T-cell (primary cell): ENCODE results near the gene ANXA10. TPM values are rescaled to one million over a fixed set of nuclear protein-coding genes. Genes with fewer than 3 reads are reported as not detected.
A peak's percentile ranks its signal among the peaks of the same experiment; 100 is the strongest.

Source experiments
- ATAC-seq, 4 experiments: fragments of 200-7000 bp in 3 of 4; fragments of 150-1000 bp in 1 of 4; cut with Tn5 transposase; replicated peaks in 1 of 4; 1 replicate in 3 of 4; 2 replicates in 1 of 4; pipeline ENCODE4 v1.10.0; 2021; ENCODE audit warnings: moderate library complexity in 3 of 4, mild to moderate bottlenecking in 2 of 4, moderate number of reproducible peaks in 1 of 4
- CTCF ChIA-PET, 2 donors: fragments of 300-600 bp; sonication (Branson Sonifier 250); formaldehyde crosslinking; loops; one replicate each; lab custom pipeline; 2022; ENCODE audit warnings: antibody characterized with exemption in 2 of 2; lab: Charles Lee
- POLR2A ChIA-PET, 2 donors: fragments of 300-600 bp; sonication (Branson Sonifier 250); formaldehyde crosslinking; loops; one replicate each; lab custom pipeline; 2022; ENCODE audit warnings: antibody characterized with exemption in 2 of 2; lab: Charles Lee
- DNase-seq, 35 experiments: peaks; one replicate each; pipeline versions ENCODE4 v3.0.0 to v3.0.0-alpha.2; 2013 to 2023
- H3K27ac ChIP-seq: one replicate; pipeline ENCODE4 v1.5.1; 2013; ENCODE audit warnings: low read length
- H3K27me3 ChIP-seq, 2 experiments: replicated peaks in 1 of 2; 1 replicate in 1 of 2; 2 replicates in 1 of 2; pipeline versions ENCODE4 v1.6.1 to v1.7.0; 2013; ENCODE audit warnings: low read length in 1 of 2, mixed read lengths in 1 of 2; ENCODE audit not compliant: control insufficient read depth in 2 of 2, insufficient read depth in 2 of 2; ENCODE audit errors: extremely low read depth in 1 of 2
- H3K36me3 ChIP-seq, 2 donors: 1 replicate in 1 of 2; 2 replicates in 1 of 2; pipeline versions ENCODE4 v1.6.1 to v1.7.0; 2013; ENCODE audit warnings: low read length in 1 of 2; ENCODE audit not compliant: control insufficient read depth in 2 of 2, insufficient read depth in 1 of 2; ENCODE audit errors: extremely low read depth in 1 of 2
- H3K4me1 ChIP-seq, 2 experiments: 1 replicate in 1 of 2; 2 replicates in 1 of 2; pipeline versions ENCODE4 v1.6.1 to v1.7.0; 2013; ENCODE audit warnings: low read length in 2 of 2, mixed read lengths in 1 of 2; ENCODE audit not compliant: insufficient read depth in 2 of 2, control insufficient read depth in 1 of 2; ENCODE audit errors: extremely low read depth in 1 of 2
- H3K4me3 ChIP-seq, 2 donors: 1 replicate in 1 of 2; 2 replicates in 1 of 2; pipeline versions ENCODE4 v1.5.1 to v1.7.0; 2013; ENCODE audit warnings: mild to moderate bottlenecking in 2 of 2, low read length in 1 of 2, moderate library complexity in 1 of 2; ENCODE audit not compliant: control insufficient read depth in 1 of 2; ENCODE audit errors: extremely low read depth in 1 of 2
- H3K9me3 ChIP-seq: 2 replicates; pipeline ENCODE4 v1.7.0; 2013
- H3K27ac Mint-ChIP-seq, 2 donors: one replicate each; pipeline ENCODE4 v1.8.0; 2020 to 2021; ENCODE audit warnings: mild to moderate bottlenecking in 2 of 2, mixed read lengths in 2 of 2
- H3K27me3 Mint-ChIP-seq, 2 donors: one replicate each; pipeline ENCODE4 v1.8.0; 2021 to 2022; ENCODE audit warnings: mixed read lengths in 2 of 2
- H3K36me3 Mint-ChIP-seq: one replicate; pipeline ENCODE4 v1.8.0; 2021; ENCODE audit warnings: mixed read lengths
- H3K4me1 Mint-ChIP-seq, 3 donors: one replicate each; pipeline ENCODE4 v1.8.0; 2020 to 2022; ENCODE audit warnings: mixed read lengths in 3 of 3, mild to moderate bottlenecking in 1 of 3
- H3K4me3 Mint-ChIP-seq, 3 donors: one replicate each; pipeline ENCODE4 v1.8.0; 2020 to 2022; ENCODE audit warnings: mild to moderate bottlenecking in 3 of 3, mixed read lengths in 3 of 3, moderate library complexity in 3 of 3
- H3K9me3 Mint-ChIP-seq, 3 donors: one replicate each; pipeline ENCODE4 v1.8.0; 2020 to 2022; ENCODE audit warnings: mixed read lengths in 3 of 3
- WGBS: methylation state at CpG from one replicate; pipeline ENCODE4 v1.1.5; 2013; ENCODE audit warnings: missing lambda C conversion rate; ENCODE audit not compliant: insufficient coverage; 5-methylcytosine and 5-hydroxymethylcytosine counted together
- total RNA-seq, 35 experiments: library from RNA in 6 of 35; stranded (reverse) in 6 of 35; fragments of 120-200 nt in 1 of 35; gene quantifications; one replicate each; pipeline versions ENCODE4 v1.2.1 to v1.2.4 and lab custom pipeline; 2013 to 2026

ANXA10 gene
- total RNA-seq, 5 donors from 2014 or later (not counting 1 experiment from before 2014, with no cell fraction given), result not detected

- DNase-seq, result no peak
- Mint-ChIP-seq H3K36me3 (no peaks in the 10 kb centered on the region), H3K27ac (no peak overlapping the region), H3K4me1 (no peaks in the 10 kb centered on the region), H3K9me3 (no peaks in the 10 kb centered on the region), H3K27me3 (peaks cover 0 to 4% of the 10 kb centered on the region in 2 donors), H3K4me3 (no peak overlapping the region)
- 100% methylated on average over 1 of the region's 5 CpGs for WGBS
- Histone ChIP-seq H3K27ac (no peak overlapping the region), H3K36me3 (no peaks in the 10 kb centered on the region), H3K4me3 (no peak overlapping the region), H3K27me3 (no peaks in the 10 kb centered on the region), H3K4me1 (no peaks in the 10 kb centered on the region), H3K9me3 (no peaks in the 10 kb centered on the region)
- ChIA-PET POLR2A (no interaction called here), CTCF (no interaction called here)
- ATAC-seq, result no peak
Observed at GRCh38 chr4:168177546-168178149, 85.3 kb downstream of the ANXA10 start.

GRCh38 chr4:168183717-168184571 lies 91.6 kb downstream of the ANXA10 start:
- Histone ChIP-seq H3K36me3 (no peaks in the 10 kb centered on the region), H3K27me3 (no peaks in the 10 kb centered on the region), H3K27ac (no peak overlapping the region), H3K4me1 (no peaks in the 10 kb centered on the region), H3K9me3 (no peaks in the 10 kb centered on the region), H3K4me3 (no peak overlapping the region)
- Mint-ChIP-seq H3K4me3 (no peak overlapping the region), H3K4me1 (no peaks in the 10 kb centered on the region), H3K27ac (no peak overlapping the region), H3K36me3 (no peaks in the 10 kb centered on the region), H3K27me3 (peaks cover 0 to 4% of the 10 kb centered on the region in 2 donors), H3K9me3 (no peaks in the 10 kb centered on the region)
- WGBS, result 72% methylated on average over 2 of the region's 6 CpGs
- DNase-seq, result peak in 1 of 35 experiments; percentile 47
- ChIA-PET CTCF (interaction anchor here in 1 of 2 donors (0.6 kb wide), 1 partner anchor 760 kb away, joined by 6 read pairs; no protein-coding TSS in a partner anchor), POLR2A (no interaction called here)
- no peak for ATAC-seq

GRCh38 chr4:168188754-168189153 lies 96.4 kb downstream of the ANXA10 start:
- no peaks in the 10 kb centered on the region for H3K36me3 Mint-ChIP-seq
- POLR2A ChIA-PET, result no interaction called here

GRCh38 chr4:168197926-168198325 lies 105.6 kb downstream of the ANXA10 start:
- CTCF ChIA-PET, result no interaction called here
- no peaks in the 10 kb centered on the region for H3K36me3 ChIP-seq
- no peak for DNase-seq

More at GRCh38 chr4:168188754-168189153, 96.4 kb downstream of the ANXA10 start:
- CTCF ChIA-PET, result interaction anchor here in 1 of 2 donors (0.7 kb wide), 1 partner anchor 121 kb away, joined by 3 read pairs; no protein-coding TSS in a partner anchor
- H3K4me1 Mint-ChIP-seq, result no peaks in the 10 kb centered on the region
- H3K9me3 Mint-ChIP-seq, result no peaks in the 10 kb centered on the region
- DNase-seq (no peak), ATAC-seq (no peak)
- no peak overlapping the region for H3K27ac ChIP-seq
- no peaks in the 10 kb centered on the region for H3K36me3 ChIP-seq
- no CpG with 5 or more reads among the region's 1 CpG for WGBS
- no peaks in the 10 kb centered on the region for H3K27me3 Mint-ChIP-seq
- H3K27me3 ChIP-seq, result no peaks in the 10 kb centered on the region
- no peaks in the 10 kb centered on the region for H3K9me3 ChIP-seq
- H3K4me3 Mint-ChIP-seq, result no peak overlapping the region
- no peak overlapping the region for H3K27ac Mint-ChIP-seq
- no peak overlapping the region for H3K4me3 ChIP-seq
- no peaks in the 10 kb centered on the region for H3K4me1 ChIP-seq

GRCh38 chr4:168199260-168199957 lies 107.1 kb downstream of the ANXA10 start:
- no peak overlapping the region for H3K4me3 Mint-ChIP-seq
- 11% methylated on average over 1 of the region's 4 CpGs for WGBS
- H3K9me3 Mint-ChIP-seq, result peaks cover 12 to 19% (median 15%) of the 10 kb centered on the region in 3 donors
- DNase-seq, result no peak
- ChIA-PET POLR2A (no interaction called here), CTCF (interaction anchor here in 1 of 2 donors (0.6 kb wide), 1 partner anchor 1367 kb away, joined by 3 read pairs; no protein-coding TSS in a partner anchor)
- H3K27ac Mint-ChIP-seq, result no peak overlapping the region
- H3K27me3 Mint-ChIP-seq, result no peaks in the 10 kb centered on the region
- no peaks in the 10 kb centered on the region for H3K4me1 ChIP-seq
- H3K4me1 Mint-ChIP-seq, result no peaks in the 10 kb centered on the region
- no peaks in the 10 kb centered on the region for H3K9me3 ChIP-seq
- H3K36me3 ChIP-seq, result no peaks in the 10 kb centered on the region
- no peak overlapping the region for H3K4me3 ChIP-seq
- ATAC-seq, result no peak
- peaks cover 16% of the 10 kb centered on the region for H3K36me3 Mint-ChIP-seq
- no peak overlapping the region for H3K27ac ChIP-seq
- H3K27me3 ChIP-seq, result no peaks in the 10 kb centered on the region

More at GRCh38 chr4:168197926-168198325, 105.6 kb downstream of the ANXA10 start:
- no peak overlapping the region for H3K27ac Mint-ChIP-seq
- no peak overlapping the region for H3K27ac ChIP-seq
- peaks cover 8 to 11% (median 9%) of the 10 kb centered on the region in 3 donors for H3K9me3 Mint-ChIP-seq
- no peaks in the 10 kb centered on the region for H3K4me1 ChIP-seq
- no peaks in the 10 kb centered on the region for H3K4me1 Mint-ChIP-seq
- no peaks in the 10 kb centered on the region for H3K9me3 ChIP-seq
- no peaks in the 10 kb centered on the region for H3K27me3 ChIP-seq
- H3K4me3 Mint-ChIP-seq, result no peak overlapping the region
- peaks cover 10% of the 10 kb centered on the region for H3K36me3 Mint-ChIP-seq
- ATAC-seq, result no peak
- H3K4me3 ChIP-seq, result no peak overlapping the region
- H3K27me3 Mint-ChIP-seq, result no peaks in the 10 kb centered on the region
- POLR2A ChIA-PET, result no interaction called here

GRCh38 chr4:168200685-168201084 lies 108.3 kb downstream of the ANXA10 start:
- H3K9me3 Mint-ChIP-seq, result peaks cover 17 to 29% (median 24%) of the 10 kb centered on the region in 3 donors
- Histone ChIP-seq H3K27ac (no peak overlapping the region), H3K36me3 (no peaks in the 10 kb centered on the region), H3K4me1 (no peaks in the 10 kb centered on the region), H3K9me3 (no peaks in the 10 kb centered on the region), H3K27me3 (no peaks in the 10 kb centered on the region), H3K4me3 (no peak overlapping the region)
- POLR2A ChIA-PET, result no interaction called here
- H3K27me3 Mint-ChIP-seq, result no peaks in the 10 kb centered on the region
- DNase-seq, result no peak
- ATAC-seq, result no peak
- CTCF ChIA-PET, result no interaction called here
- H3K4me3 Mint-ChIP-seq, result no peak overlapping the region
- no CpG with 5 or more reads among the region's 3 CpGs for WGBS
- no peaks in the 10 kb centered on the region for H3K4me1 Mint-ChIP-seq
- peaks cover 23% of the 10 kb centered on the region for H3K36me3 Mint-ChIP-seq
- no peak overlapping the region for H3K27ac Mint-ChIP-seq
